ENCODE results near the gene SSTR5. TPM values are rescaled to one million over a fixed set of nuclear protein-coding genes. Genes with fewer than 3 reads are reported as not detected.

SSTR5 gene
- total RNA-seq, 1 donor from 2014 or later: 0.57 TPM

- intact Hi-C loops (cut with DNase I): no loop called here
- DNase-seq (ENCODE audit: low spot score): no peak
These were observed 34.9 kb upstream of the SSTR5 start for GRCh38 chr16:1037394-1038257.

- intact Hi-C loops (cut with DNase I): no loop called here
- no peak for DNase-seq (ENCODE audit: low spot score)
These were observed 33.6 kb upstream of the SSTR5 start for GRCh38 chr16:1038932-1039331.

GRCh38 chr16:1039762-1040161, 32.8 kb upstream of the SSTR5 start:
- DNase-seq (ENCODE audit: low spot score): no peak
- intact Hi-C loops (cut with DNase I): no loop called here

- DNase-seq (ENCODE audit: low spot score): no peak
- intact Hi-C loops (cut with DNase I): no loop called here
These were observed 32.2 kb upstream of the SSTR5 start for GRCh38 chr16:1040346-1040745.

- intact Hi-C loops (cut with DNase I): no loop called here
- DNase-seq (ENCODE audit: low spot score): no peak
These were observed 30.4 kb upstream of the SSTR5 start for GRCh38 chr16:1042049-1042744.

- no peak for DNase-seq (ENCODE audit: low spot score)
- intact Hi-C loops (cut with DNase I): no loop called here
These were observed 29.7 kb upstream of the SSTR5 start for GRCh38 chr16:1042866-1043265.

GRCh38 chr16:1043881-1044451, 28.6 kb upstream of the SSTR5 start:
- intact Hi-C loops (cut with DNase I): no loop called here
- DNase-seq (ENCODE audit: low spot score): no peak

- intact Hi-C loops (cut with DNase I): loop anchor here (5.0 kb wide), 1 partner anchor 212 kb away; no protein-coding TSS in a partner anchor
These were observed 27.9 kb upstream of the SSTR5 start for GRCh38 chr16:1044460-1045309.

GRCh38 chr16:1045310-1045992, 27.1 kb upstream of the SSTR5 start:
- intact Hi-C loops (cut with DNase I): loop anchor here (5.0 kb wide), 1 partner anchor 213 kb away; no protein-coding TSS in a partner anchor
- DNase-seq (ENCODE audit: low spot score): no peak

More at GRCh38 chr16:1044460-1045309, 27.9 kb upstream of the SSTR5 start:
- DNase-seq (ENCODE audit: low spot score): no peak

GRCh38 chr16:1045993-1046911, 26.3 kb upstream of the SSTR5 start:
- intact Hi-C loops (cut with DNase I): loop anchor here (5.0 kb wide), 1 partner anchor 214 kb away; no protein-coding TSS in a partner anchor

GRCh38 chr16:1047123-1047522, 25.4 kb upstream of the SSTR5 start:
- no peak for DNase-seq (ENCODE audit: low spot score)
- intact Hi-C loops (cut with DNase I): loop anchor here (5.0 kb wide), 1 partner anchor 215 kb away; no protein-coding TSS in a partner anchor

More at GRCh38 chr16:1045993-1046911, 26.3 kb upstream of the SSTR5 start:
- no peak for DNase-seq (ENCODE audit: low spot score)

GRCh38 chr16:1047801-1048200, 24.7 kb upstream of the SSTR5 start:
- intact Hi-C loops (cut with DNase I): loop anchor here (5.0 kb wide), 1 partner anchor 216 kb away; no protein-coding TSS in a partner anchor
- no peak for DNase-seq (ENCODE audit: low spot score)

GRCh38 chr16:1048442-1049112, 24.0 kb upstream of the SSTR5 start:
- intact Hi-C loops (cut with DNase I): loop anchor here (5.0 kb wide), 1 partner anchor 216 kb away; no protein-coding TSS in a partner anchor

GRCh38 chr16:1049113-1049975, 23.2 kb upstream of the SSTR5 start:
- DNase-seq (ENCODE audit: low spot score): no peak
- intact Hi-C loops (cut with DNase I): loop anchor here (5.0 kb wide), 1 partner anchor 217 kb away; no protein-coding TSS in a partner anchor

More at GRCh38 chr16:1048442-1049112, 24.0 kb upstream of the SSTR5 start:
- no peak for DNase-seq (ENCODE audit: low spot score)

- DNase-seq (ENCODE audit: low spot score): no peak
- intact Hi-C loops (cut with DNase I): loop anchor here (5.0 kb wide), 1 partner anchor 218 kb away; no protein-coding TSS in a partner anchor
These were observed 22.6 kb upstream of the SSTR5 start for GRCh38 chr16:1049976-1050247.

GRCh38 chr16:1050516-1050915, 22.0 kb upstream of the SSTR5 start:
- intact Hi-C loops (cut with DNase I): no loop called here
- no peak for DNase-seq (ENCODE audit: low spot score)

All from cardiac septum (tissue), 1 donor.